ENCODE measurements around the gene AHSG. TPM values are rescaled to one million over a fixed set of nuclear protein-coding genes. Genes with fewer than 3 reads are reported as not detected.

Gene AHSG
- polyA plus RNA-seq, 1 experiment: not detected

GRCh38 chr3:186590580-186591295, 22.1 kb upstream of the AHSG start:
- no peak for DNase-seq (ENCODE audit: low read depth, low spot score)
- Histone ChIP-seq H3K27ac (ENCODE audit: low read depth, low read length) (no peak overlapping the region), H3K27me3 (ENCODE audit: control insufficient read depth, insufficient read depth, low read length) (no peaks in the 10 kb centered on the region), H3K4me3 (ENCODE audit: low read depth, low read length) (no peak overlapping the region), H3K9me3 (ENCODE audit: control insufficient read depth, insufficient read depth, low read length) (no peaks in the 10 kb centered on the region)
- ChIA-PET POLR2A (interaction anchor here (1.5 kb wide), 1 partner anchor 193 kb away, joined by 5 read pairs; the partner anchor contains the start of gene EIF4A2), CTCF (interaction anchor here (1.3 to 10.4 kb wide), 2 partner anchors 25 to 231 kb away, joined by 4 to 113 read pairs; no protein-coding TSS in a partner anchor)
- TF ChIP-seq, protein P1, sequence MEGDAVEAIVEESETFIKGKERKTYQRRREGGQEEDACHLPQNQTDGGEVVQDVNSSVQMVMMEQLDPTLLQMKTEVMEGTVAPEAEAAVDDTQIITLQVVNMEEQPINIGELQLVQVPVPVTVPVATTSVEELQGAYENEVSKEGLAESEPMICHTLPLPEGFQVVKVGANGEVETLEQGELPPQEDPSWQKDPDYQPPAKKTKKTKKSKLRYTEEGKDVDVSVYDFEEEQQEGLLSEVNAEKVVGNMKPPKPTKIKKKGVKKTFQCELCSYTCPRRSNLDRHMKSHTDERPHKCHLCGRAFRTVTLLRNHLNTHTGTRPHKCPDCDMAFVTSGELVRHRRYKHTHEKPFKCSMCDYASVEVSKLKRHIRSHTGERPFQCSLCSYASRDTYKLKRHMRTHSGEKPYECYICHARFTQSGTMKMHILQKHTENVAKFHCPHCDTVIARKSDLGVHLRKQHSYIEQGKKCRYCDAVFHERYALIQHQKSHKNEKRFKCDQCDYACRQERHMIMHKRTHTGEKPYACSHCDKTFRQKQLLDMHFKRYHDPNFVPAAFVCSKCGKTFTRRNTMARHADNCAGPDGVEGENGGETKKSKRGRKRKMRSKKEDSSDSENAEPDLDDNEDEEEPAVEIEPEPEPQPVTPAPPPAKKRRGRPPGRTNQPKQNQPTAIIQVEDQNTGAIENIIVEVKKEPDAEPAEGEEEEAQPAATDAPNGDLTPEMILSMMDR (IDR thresholded peaks at IDR 0.05; ENCODE audit: low read depth, low read length): no peak

GRCh38 chr3:186592682-186593081, 20.2 kb upstream of the AHSG start:
- ChIA-PET POLR2A (no interaction called here), CTCF (interaction anchor here (10.4 kb wide), 1 partner anchor 23 kb away, joined by 113 read pairs; no protein-coding TSS in a partner anchor)
- TF ChIP-seq, protein P1 (IDR thresholded peaks at IDR 0.05; ENCODE audit: low read depth, low read length): no peak

DNA sequence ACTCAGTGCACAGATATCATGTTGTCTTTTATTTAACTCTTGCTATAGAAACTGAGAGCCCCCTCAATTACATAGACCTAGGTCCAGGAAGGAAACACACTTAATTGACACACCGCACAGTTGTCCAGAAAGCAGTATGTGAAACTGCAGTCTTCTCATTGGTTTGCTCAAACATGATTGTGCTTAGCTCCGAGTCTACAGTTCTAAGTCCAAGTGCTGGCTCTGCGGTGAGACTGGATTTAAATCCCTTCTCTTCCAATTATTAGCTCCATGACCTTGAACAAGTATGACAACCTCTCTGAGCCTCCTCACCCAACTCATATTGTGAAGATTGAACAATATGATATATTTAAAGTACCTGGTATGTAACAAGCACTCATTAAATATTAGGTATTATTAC, 19.0 kb upstream of the AHSG start:
- H3K4me3 ChIP-seq (ENCODE audit: low read depth, low read length): no peak overlapping the region
- POLR2A ChIA-PET: no interaction called here
- CTCF ChIA-PET: interaction anchor here (10.4 kb wide), 1 partner anchor 22 kb away, joined by 113 read pairs; no protein-coding TSS in a partner anchor
- H3K9me3 ChIP-seq (ENCODE audit: control insufficient read depth, insufficient read depth, low read length): no peaks in the 10 kb centered on the region
- TF ChIP-seq, protein P1 (IDR thresholded peaks at IDR 0.05; ENCODE audit: low read depth, low read length): no peak
- no peak overlapping the region for H3K27ac ChIP-seq (ENCODE audit: low read depth, low read length)
- no peaks in the 10 kb centered on the region for H3K27me3 ChIP-seq (ENCODE audit: control insufficient read depth, insufficient read depth, low read length)
- no peak for DNase-seq (ENCODE audit: low read depth, low spot score)

More at GRCh38 chr3:186592682-186593081, 20.2 kb upstream of the AHSG start:
- DNase-seq (ENCODE audit: low read depth, low spot score): no peak
- H3K4me3 ChIP-seq (ENCODE audit: low read depth, low read length): no peak overlapping the region
- H3K9me3 ChIP-seq (ENCODE audit: control insufficient read depth, insufficient read depth, low read length): no peaks in the 10 kb centered on the region
- H3K27me3 ChIP-seq (ENCODE audit: control insufficient read depth, insufficient read depth, low read length): no peaks in the 10 kb centered on the region
- H3K27ac ChIP-seq (ENCODE audit: low read depth, low read length): no peak overlapping the region

GRCh38 chr3:186594591-186595113, 18.2 kb upstream of the AHSG start:
- TF ChIP-seq, protein P1 (IDR thresholded peaks at IDR 0.05; ENCODE audit: low read depth, low read length): no peak
- no peak overlapping the region for H3K4me3 ChIP-seq (ENCODE audit: low read depth, low read length)
- no peak for DNase-seq (ENCODE audit: low read depth, low spot score)
- POLR2A ChIA-PET: no interaction called here
- peaks cover 3% of the 10 kb centered on the region for H3K27me3 ChIP-seq (ENCODE audit: control insufficient read depth, insufficient read depth, low read length)
- CTCF ChIA-PET: interaction anchor here (10.4 kb wide), 1 partner anchor 21 kb away, joined by 113 read pairs; no protein-coding TSS in a partner anchor
- H3K9me3 ChIP-seq (ENCODE audit: control insufficient read depth, insufficient read depth, low read length): no peaks in the 10 kb centered on the region
- H3K27ac ChIP-seq (ENCODE audit: low read depth, low read length): no peak overlapping the region

All from AG04450 (cell line).